GM12874 (cell line): Measurements from ENCODE around the gene TMEM151B.

Source experiments
- TF ChIP-seq, protein P1 (sequence below): IDR thresholded peaks from 2 replicates; pipeline ENCODE4 v1.5.1; 2011; ENCODE audit warnings: low read depth, mild to moderate bottlenecking, control low read depth, low read length, moderate library complexity; ENCODE audit not compliant: insufficient read depth

TMEM151B gene

DNA sequence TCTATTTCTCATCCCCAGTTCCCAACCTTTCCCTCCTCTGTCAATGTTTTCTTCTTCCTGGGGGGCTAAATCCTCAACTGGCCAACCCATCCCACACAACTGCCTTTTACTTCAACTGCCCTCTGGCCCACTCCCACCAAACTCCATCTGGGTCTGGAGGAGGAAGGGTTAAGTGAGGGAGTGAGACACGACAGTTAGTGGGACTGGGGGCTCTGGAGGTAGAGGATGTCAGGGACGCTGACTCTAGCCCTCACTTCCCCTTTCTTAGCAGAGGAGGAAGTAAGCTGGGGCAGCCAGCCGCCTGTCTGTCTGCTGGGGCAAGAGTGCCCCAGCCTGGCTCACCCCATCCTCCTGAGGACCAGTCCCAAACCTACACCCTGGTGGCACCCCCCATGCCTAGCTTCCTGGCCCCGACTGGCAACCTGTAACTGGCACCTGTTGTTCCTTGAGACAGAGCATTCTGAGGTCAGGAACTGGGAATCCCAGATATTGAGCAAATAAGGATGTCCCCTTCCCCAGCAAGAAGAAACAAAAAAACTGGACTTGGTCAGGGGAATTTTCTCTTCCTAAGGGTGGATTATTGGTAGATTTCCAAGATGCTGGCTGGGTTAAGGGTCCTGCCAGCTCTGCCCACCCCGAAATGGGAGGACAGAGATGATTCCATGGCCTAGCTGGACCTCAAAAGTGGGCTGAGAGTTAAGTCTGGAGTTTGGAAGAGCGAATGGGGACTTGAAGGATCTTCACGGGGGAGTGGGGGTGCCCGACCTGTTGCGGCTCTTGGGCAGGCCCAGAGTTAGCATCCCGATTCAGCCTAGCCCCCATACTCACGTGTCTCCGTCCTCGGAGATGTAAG, 5.9 kb upstream of the TMEM151B start:
- TF ChIP-seq, protein P1, sequence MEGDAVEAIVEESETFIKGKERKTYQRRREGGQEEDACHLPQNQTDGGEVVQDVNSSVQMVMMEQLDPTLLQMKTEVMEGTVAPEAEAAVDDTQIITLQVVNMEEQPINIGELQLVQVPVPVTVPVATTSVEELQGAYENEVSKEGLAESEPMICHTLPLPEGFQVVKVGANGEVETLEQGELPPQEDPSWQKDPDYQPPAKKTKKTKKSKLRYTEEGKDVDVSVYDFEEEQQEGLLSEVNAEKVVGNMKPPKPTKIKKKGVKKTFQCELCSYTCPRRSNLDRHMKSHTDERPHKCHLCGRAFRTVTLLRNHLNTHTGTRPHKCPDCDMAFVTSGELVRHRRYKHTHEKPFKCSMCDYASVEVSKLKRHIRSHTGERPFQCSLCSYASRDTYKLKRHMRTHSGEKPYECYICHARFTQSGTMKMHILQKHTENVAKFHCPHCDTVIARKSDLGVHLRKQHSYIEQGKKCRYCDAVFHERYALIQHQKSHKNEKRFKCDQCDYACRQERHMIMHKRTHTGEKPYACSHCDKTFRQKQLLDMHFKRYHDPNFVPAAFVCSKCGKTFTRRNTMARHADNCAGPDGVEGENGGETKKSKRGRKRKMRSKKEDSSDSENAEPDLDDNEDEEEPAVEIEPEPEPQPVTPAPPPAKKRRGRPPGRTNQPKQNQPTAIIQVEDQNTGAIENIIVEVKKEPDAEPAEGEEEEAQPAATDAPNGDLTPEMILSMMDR, result no peak

DNA sequence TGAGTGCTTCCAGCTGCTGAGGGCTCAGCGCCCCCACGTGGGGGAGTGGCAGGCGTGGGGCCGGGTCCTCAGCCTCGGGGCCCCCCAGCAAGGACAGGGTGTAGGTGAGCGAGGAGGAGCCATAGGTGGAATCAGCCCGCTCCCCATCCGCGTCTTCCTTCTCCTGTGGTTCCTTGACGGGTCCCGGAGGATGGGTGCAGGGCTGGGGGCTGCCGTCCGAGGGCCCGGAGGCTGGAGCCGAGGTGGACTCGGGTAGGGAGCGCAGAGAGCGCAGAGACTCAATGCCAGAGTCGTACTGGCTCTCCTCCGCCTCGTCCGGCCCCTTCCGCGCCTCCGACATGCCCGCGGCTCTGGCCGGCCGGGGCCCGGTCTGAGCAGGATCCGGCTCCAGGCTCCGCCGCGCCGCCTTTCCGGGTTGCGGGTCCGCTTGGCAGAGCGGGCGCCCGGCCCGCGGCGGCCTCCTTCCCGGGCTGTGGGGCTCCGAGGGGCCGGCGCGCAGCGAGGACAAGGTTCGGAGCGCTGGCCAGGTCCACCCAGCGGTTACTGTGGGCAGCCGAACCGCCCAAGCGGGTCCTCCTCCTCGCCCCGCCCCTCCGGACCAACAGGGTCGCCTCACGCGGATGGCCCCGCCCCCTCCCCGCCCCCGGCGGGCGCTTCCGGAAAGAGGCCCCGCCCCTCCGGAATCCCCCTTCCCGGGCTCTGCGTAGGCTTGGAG, 5.1 kb upstream of the TMEM151B start, which contains the start of gene NFKBIE:
NFKBIE (minus strand) TSS at position 545 of the 715 bp plus-strand sequence; CDS start at position 340, 205 bp downstream.
- TF ChIP-seq, protein P1, result peak; percentile 59

DNA sequence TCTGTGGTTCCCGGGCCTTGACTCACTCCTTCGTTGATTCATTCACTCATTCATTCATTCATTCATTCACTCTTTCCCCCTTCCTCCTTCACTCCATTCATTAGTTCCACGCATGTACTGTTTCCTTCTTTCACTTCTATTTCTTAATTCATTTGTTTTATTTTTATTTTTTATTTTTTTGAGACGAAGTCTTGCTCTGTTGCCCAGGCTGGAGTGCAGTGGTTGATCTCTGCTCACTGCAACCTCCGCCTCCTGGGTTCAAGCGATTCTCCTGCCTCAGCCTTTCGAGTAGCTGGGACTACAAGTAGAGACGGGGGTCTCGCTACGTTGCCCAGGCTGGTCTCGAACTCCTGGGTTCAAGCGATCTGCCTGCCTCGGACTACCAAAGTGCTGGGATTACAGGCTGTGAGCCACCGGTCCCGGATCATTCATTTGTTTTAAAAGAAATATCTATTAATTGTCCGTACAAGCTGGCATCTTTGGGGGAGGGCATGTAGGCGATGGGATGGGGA, 4.5 kb upstream of the TMEM151B start:
- TF ChIP-seq, protein P1, result no peak

DNA sequence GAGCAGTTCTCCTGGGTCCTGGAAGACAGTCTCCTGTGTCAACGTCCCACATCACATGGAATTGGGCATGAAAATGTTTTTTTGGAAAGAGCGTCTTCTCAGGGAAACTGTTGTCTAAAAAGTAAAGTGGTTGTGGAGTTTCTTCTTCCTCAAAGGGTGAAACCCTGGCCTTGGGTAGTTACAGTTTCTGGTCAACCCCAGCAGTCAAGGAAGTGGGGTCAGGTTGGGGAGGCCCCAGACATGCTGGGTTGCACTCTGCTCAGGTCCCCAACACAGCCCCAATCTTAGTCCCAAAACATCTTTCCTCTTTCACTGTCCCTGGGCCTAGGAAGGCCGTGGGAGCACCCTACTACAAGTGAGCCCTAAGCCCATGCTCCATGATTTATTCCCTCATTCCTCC, 3.9 kb upstream of the TMEM151B start:
- TF ChIP-seq, protein P1, result no peak

DNA sequence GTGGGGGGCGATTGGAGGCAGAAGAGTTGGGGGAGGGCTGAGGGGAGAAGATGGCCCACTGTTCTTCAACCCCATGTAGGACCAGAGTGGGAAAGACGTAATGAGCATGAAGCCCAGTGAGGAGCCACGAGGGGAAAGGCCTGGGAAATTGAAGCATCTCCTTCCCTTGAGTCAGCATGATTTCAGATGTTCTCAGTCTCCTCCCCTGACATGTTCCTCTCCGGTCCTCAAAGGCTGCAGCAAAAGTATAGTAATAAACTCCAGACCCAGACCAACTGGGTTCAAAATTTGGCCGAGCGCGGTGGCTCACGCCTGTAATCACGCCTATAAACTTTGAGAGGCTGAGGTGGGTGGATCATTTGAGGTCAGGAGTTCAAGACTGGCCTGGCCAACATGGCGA, 3.0 kb upstream of the TMEM151B start:
- TF ChIP-seq, protein P1, result no peak

DNA sequence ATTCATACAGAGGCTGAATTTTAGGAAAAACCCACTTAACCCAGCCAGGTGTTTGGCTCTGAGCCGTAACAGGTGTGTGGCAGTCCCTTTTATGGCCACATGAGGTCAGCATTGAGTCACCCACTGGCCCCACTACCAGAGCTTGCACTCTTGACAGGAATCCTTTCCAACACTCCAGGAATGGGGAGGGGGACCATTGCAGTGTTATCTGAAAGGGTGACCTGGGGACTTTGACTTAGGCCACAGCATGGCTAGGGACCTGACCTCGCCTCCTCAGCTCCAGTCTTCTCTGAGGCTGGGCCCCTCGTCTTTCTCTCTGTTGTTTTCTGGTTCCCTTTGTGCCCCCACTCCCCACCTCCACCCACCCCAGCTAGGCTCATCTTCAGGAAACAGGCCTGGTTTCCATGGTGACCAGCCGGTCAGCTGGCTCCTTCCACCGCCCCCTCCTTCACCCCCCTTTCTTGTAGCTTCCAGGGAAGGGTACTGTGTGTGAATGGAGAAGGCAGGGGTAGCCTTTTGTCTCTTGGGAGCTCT, 2.1 kb upstream of the TMEM151B start:
- TF ChIP-seq, protein P1, result peak; percentile 94
